Measurements from ENCODE around the gene SCUBE2. TPM values are rescaled to one million over a fixed set of nuclear protein-coding genes. Genes with fewer than 3 reads are reported as not detected.

The SCUBE2 gene
- total RNA-seq, 4 donors from 2014 or later, result 4.4 to 17.3 (median 10.3) TPM

DNA sequence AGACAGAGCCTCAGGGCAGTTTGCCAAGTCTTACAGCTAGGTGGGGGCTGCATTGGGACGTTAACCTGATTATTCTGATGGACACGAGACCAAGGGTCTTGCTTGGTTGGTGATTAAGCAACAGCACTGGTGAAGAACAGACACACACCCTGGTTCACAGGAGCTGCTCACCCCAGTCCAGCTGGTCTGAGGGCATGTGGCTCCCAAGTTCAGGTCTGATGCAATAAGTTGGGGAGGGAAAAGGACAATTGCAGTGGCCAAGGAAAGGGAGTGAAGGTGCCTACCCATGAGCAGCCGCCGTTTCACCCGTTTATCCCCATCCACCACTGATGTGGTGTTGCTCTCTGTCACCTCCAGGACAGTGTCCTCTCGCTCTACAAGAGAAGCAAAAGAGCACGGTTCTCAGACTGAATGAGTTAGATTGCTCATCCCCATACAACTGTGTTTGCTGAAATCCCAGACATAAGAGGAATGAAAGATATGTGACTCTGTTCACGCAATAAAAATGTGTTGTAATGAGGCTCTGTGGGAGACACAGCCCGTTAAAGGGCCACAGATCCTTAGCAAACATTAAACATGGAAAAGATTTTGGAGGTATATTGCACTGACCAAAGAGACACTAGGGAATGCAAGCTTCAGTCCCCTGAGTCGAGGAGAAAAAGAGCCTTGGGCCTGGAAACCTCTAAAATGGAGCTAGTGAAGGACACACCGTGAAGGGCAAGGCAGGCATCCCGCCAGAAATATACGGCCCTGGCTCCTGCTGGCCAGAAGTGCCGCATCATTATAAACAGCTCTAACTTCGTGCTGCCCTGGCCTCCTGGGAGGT is 25.6 kb downstream of the SCUBE2 start:
- no peak for DNase-seq (ENCODE audit: low spot score in 2 of 2)
- intact Hi-C loops (cut with DNase I; ENCODE audit: low total_unique reads), result no loop called here
- 90 to 92% methylated on average over 15 of the region's 15 CpGs for WGBS, 2 donors

DNA sequence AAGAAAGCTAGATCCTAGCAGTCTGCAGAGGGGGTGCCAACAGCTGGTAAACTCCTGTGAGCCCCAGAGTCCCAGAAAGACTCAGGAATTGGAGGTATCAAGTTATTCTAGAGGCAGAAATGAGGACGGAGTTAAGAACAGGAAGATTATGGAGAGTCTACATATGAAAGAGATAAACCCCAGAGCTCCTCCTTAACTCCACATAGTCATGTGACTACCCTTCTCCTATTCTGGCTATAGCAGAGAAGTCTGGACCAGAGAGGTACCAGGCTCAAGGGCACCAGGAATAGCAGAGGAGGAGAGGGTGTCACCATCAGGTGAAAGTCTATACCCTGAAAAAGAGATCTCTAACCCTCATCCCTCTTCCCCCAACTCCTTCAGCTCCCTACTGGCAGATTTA is 29.6 kb downstream of the SCUBE2 start:
- intact Hi-C loops (cut with DNase I; ENCODE audit: low total_unique reads), result no loop called here
- no peak overlapping the region for H3K4me3 ChIP-seq (ENCODE audit: low read depth, poor library complexity, severe bottlenecking)
- no peak for TF ChIP-seq POLR2A (IDR thresholded peaks at IDR 0.05)
- TF ChIP-seq, protein P1, sequence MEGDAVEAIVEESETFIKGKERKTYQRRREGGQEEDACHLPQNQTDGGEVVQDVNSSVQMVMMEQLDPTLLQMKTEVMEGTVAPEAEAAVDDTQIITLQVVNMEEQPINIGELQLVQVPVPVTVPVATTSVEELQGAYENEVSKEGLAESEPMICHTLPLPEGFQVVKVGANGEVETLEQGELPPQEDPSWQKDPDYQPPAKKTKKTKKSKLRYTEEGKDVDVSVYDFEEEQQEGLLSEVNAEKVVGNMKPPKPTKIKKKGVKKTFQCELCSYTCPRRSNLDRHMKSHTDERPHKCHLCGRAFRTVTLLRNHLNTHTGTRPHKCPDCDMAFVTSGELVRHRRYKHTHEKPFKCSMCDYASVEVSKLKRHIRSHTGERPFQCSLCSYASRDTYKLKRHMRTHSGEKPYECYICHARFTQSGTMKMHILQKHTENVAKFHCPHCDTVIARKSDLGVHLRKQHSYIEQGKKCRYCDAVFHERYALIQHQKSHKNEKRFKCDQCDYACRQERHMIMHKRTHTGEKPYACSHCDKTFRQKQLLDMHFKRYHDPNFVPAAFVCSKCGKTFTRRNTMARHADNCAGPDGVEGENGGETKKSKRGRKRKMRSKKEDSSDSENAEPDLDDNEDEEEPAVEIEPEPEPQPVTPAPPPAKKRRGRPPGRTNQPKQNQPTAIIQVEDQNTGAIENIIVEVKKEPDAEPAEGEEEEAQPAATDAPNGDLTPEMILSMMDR (IDR thresholded peaks at IDR 0.05), result no peak
- 94 to 95% methylated on average over 1 of the region's 1 CpG for WGBS, 2 donors
- DNase-seq (ENCODE audit: low spot score in 2 of 2), result no peak

More for the DNA sequence above, 25.6 kb downstream of the SCUBE2 start:
- TF ChIP-seq, protein P1 (IDR thresholded peaks at IDR 0.05), result no peak
- no peak overlapping the region for H3K4me3 ChIP-seq (ENCODE audit: low read depth, poor library complexity, severe bottlenecking)

DNA sequence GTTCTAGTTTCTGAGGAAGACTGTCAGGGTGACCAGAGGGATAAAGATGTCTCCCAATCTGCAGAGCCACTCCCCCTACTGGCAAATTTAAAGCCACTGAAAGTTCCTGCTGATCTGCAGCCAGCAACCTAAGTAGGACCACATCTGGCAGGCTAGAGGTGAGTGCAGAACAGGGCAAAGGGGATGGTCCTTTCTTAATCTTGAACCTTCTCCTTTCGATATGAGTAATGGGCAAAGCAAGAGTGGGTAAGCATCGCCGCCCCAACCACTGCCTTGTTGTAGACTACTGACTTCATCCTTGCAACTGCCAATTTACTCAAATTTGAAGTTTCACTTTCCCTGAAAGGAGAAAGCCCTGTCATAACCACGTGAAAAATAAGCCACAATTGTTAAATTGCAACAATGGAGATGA is 30.7 kb downstream of the SCUBE2 start:
- H3K4me3 ChIP-seq (ENCODE audit: low read depth, poor library complexity, severe bottlenecking), result no peak overlapping the region
- intact Hi-C loops (cut with DNase I; ENCODE audit: low total_unique reads), result no loop called here
- WGBS, 2 donors, result 79 to 82% methylated on average over 4 of the region's 4 CpGs
- DNase-seq (ENCODE audit: low spot score in 2 of 2), result no peak
- TF ChIP-seq, protein P1 (IDR thresholded peaks at IDR 0.05), result no peak

DNA sequence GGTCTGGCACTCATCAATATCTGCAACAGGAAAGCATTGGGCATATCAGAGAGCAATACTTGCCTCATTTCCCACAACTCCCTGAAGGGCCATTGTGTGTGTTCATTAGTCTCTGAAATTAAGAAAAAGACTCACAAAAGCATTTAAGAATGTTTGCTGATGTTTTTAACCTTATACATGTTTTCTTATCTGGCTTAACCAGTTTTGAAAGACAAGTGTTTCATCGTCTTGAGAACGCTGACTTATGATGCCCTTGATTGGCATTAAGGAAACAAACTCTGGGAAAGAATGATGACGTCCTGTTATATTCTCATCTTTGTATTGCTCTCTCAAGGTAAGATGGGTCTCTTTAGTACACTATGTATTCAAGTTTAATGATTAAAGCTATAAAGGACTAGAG is 32.0 kb downstream of the SCUBE2 start:
- H3K4me3 ChIP-seq (ENCODE audit: low read depth, poor library complexity, severe bottlenecking), result no peak overlapping the region
- no peak for TF ChIP-seq POLR2A (IDR thresholded peaks at IDR 0.05)
- TF ChIP-seq, protein P1 (IDR thresholded peaks at IDR 0.05), result no peak
- intact Hi-C loops (cut with DNase I; ENCODE audit: low total_unique reads), result no loop called here
- DNase-seq (ENCODE audit: low spot score in 2 of 2), result no peak
- 89 to 93% methylated on average over 3 of the region's 3 CpGs for WGBS, 2 donors

DNA sequence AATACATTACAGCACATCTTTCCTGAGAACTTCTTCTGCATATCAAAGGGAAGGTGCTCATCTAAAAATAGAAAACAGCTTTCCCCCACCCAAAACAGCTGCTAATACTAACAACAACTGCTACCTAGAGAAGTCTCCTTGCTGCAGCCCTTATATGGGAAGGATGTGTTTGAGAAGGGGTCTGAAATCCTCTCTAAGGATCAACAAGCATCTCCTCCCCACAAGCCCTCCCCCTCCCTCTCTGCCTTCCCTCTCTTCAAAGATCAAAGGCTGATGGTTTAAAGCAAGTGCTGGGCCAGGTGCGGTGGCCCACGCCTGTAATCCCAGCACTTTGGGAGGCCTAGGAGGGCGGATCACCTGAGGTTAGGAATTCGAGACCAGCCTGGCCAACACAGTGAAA is 33.5 kb downstream of the SCUBE2 start:
- WGBS, 2 donors, result 93 to 95% methylated on average over 4 of the region's 4 CpGs
- TF ChIP-seq, protein P1 (IDR thresholded peaks at IDR 0.05), result no peak
- no peak for TF ChIP-seq POLR2A (IDR thresholded peaks at IDR 0.05)
- DNase-seq (ENCODE audit: low spot score in 2 of 2), result no peak
- no peak overlapping the region for H3K4me3 ChIP-seq (ENCODE audit: low read depth, poor library complexity, severe bottlenecking)
- intact Hi-C loops (cut with DNase I; ENCODE audit: low total_unique reads), result no loop called here

DNA sequence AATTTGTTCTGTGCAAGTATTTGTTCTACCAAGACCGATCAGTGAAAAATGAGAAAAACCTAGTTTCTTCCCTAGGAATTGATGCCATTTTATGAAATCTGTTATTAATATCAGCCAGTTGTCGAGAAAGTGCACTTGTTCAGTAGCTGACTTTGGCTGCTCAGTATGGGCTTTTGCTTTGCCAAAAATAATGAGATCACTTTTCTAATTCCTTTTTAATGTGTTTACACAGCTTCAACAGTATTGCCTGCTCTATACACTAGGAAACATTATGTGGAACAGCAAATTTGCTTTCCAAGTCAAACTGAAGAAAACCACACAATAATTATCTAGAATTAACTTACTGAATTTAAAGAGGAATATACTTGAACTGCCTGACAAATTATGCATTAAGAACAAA is 34.4 kb downstream of the SCUBE2 start:
- DNase-seq (ENCODE audit: low spot score in 2 of 2), result no peak
- H3K4me3 ChIP-seq (ENCODE audit: low read depth, poor library complexity, severe bottlenecking), result no peak overlapping the region
- WGBS, 2 donors, result 43 to 47% methylated on average over 2 of the region's 2 CpGs
- intact Hi-C loops (cut with DNase I; ENCODE audit: low total_unique reads), result no loop called here
- TF ChIP-seq, protein P1 (IDR thresholded peaks at IDR 0.05), result no peak
- no peak for TF ChIP-seq POLR2A (IDR thresholded peaks at IDR 0.05)
